GM18508 (cell line): ENCODE data around the gene SMIM17.

ENCODE experiments used
- ATAC-seq: cut with Tn5 transposase; IDR thresholded peaks from one replicate; pipeline ENCODE4 v1.9.1; 2021; ENCODE audit warnings: moderate number of reproducible peaks; ENCODE audit not compliant: insufficient read depth, unreplicated experiment

The SMIM17 gene

GRCh38 chr19:56642711-56643459, at the start of gene SMIM17:
Gene SMIM17 (plus strand): TSS chr19:56643159. CDS start chr19:56645668, 2,509 bp downstream.
- ATAC-seq = no peak

DNA sequence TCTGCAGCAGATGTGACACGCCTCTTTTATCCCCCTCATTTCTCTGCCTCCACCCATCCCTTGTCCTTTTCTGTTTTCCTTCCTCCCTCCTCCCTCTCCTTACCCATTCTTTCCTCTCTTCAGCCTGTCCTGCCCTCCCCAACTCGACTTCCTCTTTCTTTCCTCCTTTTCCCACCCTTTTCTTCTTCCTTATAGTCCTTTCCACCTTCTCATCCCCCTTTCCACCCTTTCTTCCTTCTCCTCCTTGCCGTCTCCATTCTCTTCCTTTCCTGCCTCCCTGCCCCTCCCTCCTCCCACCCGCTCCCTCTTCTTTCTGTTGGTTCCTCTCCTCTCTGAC, 48.5 kb upstream of the SMIM17 start:
- ATAC-seq = no peak

- no peak for ATAC-seq
These were observed 48.0 kb upstream of the SMIM17 start, which contains the start of gene ZNF71 for GRCh38 chr19:56594783-56595547. Gene ZNF71 (plus strand): TSS chr19:56595302. CDS start chr19:56601559, 6,257 bp downstream.

GRCh38 chr19:56595548-56595899, 47.4 kb upstream of the SMIM17 start:
- ATAC-seq = no peak

DNA sequence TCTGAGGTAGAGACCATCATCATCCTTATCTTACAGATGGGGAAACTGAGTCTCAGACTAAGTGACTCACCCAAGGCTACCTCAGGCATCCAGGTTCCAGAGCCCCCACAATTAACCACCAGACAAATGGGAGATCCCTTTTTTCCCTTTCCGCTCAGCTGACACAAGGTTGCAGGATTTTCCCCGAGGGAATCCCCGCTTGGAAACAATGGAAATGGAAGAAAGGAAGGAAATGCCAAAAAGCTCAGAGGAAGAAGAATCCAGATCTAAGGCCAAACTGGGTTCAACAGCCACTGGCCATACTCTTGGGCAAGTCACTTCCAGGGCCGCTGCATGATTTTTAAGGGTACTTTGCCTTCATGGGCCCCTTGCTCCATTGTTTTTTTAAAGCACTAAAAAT, 46.3 kb upstream of the SMIM17 start:
- no peak for ATAC-seq

DNA sequence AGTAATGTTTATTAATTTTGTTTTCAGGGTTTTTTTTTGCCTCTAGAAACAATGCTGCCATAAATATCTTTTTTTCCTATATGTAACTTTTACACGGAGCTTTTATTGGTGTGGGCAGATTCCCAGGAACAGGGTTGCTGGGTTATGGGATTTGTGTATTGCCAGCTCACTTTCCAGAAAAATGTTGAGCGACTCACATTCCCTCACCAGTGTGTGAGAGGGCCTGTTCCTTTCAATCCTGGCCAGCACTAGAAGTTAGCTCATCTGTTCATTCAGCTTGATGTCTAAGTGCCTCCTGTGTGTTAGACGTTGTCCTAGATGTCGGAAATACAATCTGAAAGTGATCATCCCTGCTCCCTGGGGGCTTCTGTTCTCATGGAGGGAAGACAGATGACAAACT, 45.3 kb upstream of the SMIM17 start:
- no peak for ATAC-seq

GRCh38 chr19:56601375-56601774, 41.6 kb upstream of the SMIM17 start:
- no peak for ATAC-seq

DNA sequence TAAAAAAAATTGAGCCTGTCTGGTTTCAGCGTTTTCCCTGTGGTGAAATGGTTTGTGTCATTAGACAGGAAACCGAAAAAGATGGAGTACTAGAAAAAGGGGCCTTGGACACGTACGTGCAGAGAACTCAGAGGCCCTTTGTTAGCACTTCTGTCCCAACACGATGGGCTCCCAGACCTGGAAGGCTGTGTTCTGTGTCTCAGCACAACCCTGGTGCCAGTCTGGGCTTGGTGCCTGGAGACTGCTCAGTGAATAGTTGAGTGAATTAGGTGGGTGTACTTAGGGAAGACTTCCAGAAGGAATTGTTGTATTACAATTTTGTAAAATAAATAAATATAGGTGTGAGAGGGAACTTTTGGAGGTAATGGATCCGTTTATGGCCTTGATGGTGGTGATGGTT, 39.1 kb upstream of the SMIM17 start:
- no peak for ATAC-seq

GRCh38 chr19:56608274-56608964, 34.5 kb upstream of the SMIM17 start:
- no peak for ATAC-seq

GRCh38 chr19:56611288-56611687, 31.7 kb upstream of the SMIM17 start:
- ATAC-seq = no peak

DNA sequence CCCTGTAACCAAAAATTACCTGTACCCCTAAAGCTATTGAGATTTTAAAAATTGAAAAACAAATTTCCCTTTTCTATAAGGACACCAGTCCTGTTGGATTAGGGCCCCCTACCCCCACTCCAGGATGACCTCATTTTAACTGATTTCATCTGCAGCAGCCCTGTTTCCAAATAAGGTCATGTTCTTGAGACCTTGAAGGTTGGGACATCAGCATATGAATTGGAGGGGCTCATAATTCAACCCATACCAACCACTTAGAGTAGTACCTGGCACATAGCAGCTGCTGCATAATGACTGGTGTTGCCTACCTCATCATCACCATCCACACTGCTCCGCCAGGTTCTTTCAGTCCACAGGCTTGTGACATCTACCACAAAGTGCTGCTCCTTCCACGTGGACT, 30.2 kb upstream of the SMIM17 start:
- ATAC-seq = no peak

DNA sequence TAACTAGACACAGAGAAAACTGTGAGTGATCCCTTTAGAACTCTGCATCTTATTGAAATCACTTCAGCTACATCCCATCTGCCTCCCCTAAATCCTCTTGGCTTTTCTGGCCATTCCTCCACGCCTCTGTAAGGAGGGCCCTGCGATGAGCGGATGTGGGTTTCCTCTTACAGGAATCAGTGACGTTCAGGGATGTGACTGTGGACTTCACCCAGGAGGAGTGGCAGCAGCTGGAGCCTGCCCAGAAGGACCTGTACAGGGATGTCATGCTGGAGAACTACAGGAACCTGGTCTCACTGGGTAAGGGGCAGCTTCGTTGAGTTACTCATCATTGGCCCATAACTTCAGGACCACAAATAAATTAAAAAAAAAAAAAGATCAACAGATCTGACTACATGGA, 29.3 kb upstream of the SMIM17 start:
- no peak for ATAC-seq

DNA sequence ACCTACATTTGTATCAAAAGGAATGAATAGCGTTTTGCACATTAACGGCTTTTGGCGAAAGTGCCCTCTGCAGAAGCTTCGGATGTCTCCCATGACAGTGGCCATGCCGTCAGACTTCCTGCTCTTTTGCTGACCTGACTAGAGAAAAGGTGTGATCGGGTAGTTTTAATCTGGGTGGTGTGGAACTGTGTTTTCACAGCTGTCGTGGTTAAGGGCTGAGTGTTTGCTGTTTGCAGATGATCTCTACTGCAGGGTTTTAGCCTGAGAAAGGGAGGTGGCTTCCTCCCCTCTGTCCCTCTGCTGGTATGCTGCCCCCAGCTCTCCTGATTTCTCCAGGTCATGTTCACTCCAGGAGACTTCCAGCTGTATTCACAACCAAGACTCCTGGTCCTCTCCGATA, 25.4 kb upstream of the SMIM17 start:
- no peak for ATAC-seq

GRCh38 chr19:56619121-56619520, 23.8 kb upstream of the SMIM17 start:
- ATAC-seq = no peak

DNA sequence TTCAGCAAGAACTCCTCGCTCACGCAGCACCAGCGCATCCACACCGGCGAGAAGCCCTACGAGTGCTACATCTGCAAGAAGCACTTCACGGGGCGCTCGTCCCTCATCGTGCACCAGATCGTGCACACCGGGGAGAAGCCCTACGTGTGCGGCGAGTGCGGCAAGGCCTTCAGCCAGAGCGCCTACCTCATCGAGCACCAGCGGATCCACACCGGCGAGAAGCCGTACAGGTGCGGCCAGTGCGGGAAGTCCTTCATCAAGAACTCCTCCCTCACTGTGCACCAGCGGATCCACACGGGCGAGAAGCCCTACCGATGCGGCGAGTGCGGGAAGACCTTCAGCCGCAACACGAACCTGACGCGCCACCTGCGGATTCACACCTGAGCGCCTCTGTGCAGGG, 20.6 kb upstream of the SMIM17 start:
- no peak for ATAC-seq

DNA sequence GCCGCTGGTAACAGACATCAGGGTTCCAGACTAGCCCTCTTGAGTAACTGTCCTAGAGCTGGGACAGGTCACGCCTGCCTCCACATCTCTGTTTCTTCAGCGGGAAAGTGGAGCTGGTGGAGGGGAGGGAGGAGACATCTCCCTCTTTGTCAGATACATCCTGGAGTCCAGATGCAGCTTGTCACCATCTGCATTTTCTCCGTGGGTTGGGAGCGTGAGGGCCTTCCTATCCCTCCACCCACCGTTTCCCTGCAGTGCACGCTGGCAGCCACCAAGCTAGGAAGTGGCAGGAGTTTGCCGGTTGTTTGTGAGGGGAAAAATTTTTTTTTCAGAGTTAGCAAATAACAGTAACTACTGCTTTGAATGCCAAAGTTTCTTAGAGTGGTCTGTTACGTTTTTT, 20.0 kb upstream of the SMIM17 start:
- ATAC-seq = no peak

DNA sequence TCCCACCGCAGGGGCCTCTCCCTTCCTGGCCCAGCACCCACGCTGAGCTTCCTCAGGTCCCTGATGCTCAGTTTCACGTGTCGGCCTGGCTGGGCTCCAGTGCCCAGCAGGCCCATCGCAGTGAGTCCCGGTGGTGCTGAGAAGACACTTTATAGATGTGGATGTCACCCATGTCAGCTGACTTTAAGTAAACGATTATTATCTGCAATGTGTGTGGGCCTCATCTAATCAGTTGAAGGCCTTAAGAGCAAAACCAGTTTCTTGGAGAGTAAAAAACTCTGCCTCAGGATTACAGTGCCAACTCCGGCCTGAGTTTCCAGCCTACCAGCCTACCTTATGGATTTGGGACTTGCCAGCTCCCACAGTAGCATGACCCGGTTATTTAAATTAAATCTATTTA, 17.3 kb upstream of the SMIM17 start:
- no peak for ATAC-seq

DNA sequence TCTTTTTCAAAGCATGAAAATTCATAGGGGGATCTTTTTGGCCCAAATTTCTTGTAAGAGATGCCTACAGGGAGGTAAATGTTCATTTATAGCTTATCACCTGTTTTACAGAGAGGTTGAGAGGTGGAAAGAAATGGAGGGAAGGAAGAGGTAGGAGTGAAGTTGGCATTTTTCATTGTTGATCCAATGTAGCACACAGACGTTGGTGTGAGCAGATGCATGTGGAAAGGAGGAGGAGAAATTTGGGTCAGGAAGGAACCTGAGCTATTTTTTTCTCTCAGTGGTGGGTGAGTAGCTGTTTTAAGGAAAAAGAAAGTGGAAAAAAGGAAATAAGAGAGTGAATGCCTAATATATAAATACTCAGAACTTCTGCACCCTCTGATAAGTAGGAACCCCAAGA, 9.9 kb upstream of the SMIM17 start:
- ATAC-seq = no peak

DNA sequence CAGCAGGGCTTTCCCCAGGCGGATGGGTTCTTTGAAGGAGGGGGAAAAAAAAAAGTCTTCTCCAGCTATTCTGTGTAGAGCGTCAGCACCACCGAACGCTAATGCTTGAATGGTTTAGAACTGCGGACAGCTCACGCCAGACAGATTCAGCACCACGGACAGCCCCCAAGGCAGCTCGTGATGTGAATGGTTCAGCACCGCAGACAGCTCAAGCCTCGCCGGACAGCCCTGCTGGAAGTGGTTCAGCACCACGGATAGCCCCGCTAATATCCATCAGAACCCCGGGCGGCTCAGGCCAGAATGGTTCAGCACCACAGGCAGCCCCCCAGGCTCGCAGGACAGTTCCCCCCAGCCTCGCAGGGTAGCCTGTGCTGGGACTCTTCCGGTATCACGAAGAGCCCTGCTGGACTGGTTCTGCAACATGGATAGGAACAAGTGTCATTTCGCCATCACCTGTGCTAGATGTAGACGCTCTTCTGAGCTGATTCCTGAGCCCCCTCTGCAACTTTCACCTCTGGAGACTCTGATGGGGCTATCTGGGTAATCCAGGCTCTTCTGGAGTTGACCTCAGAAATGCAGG, 4.9 kb upstream of the SMIM17 start:
- no peak for ATAC-seq

DNA sequence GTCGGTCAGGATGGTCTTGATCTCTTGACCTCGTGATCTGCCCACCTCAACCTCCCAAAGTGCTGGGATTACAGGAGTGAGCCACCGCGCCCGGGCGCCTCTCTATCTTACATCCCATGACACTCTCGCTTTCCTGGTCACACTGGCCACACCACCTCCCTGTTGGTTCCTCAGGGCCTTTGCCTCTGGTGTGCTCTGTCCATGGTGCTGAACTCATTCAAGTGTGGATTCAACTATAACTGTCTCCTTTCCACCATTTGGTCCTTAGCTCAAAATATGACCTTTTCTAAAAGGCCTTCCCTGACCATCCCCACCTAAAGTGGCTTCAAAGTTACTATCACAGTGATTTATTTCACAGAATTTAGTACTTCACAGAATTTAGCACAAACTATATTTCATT, 3.7 kb upstream of the SMIM17 start:
- ATAC-seq = no peak

DNA sequence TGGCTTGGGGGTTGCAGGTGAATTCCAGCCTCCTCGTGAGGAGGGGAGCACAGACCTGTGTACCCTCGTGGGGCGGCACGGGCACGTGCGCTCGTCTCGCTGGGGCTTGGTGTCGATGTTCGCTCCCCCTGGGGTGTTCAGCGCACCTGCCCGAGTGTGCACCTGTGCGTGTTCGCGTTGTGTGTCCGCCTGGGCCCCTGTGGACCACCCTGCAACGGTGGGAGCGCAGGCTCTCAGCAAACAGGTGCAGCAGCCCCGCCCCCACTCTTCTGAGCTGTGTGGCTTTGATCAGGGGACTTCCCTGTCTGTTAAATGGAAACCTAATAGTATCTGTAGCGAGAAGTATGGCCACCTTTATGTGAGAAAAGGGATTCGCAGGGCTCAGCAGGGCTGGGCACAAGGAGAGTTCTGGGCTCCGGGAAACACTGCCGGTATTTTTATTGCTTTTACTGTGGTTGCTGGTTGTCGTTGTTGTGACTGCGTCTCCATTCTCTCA, 549 bp downstream of the SMIM17 start:
- ATAC-seq = no peak
